ENCODE results near the gene CLINT1.
"Not testable (repeated sequence)": the region's sequence is repeated elsewhere in the genome, so short reads cannot be mapped to it uniquely, and the experiment has no call there.

The CLINT1 gene

DNA sequence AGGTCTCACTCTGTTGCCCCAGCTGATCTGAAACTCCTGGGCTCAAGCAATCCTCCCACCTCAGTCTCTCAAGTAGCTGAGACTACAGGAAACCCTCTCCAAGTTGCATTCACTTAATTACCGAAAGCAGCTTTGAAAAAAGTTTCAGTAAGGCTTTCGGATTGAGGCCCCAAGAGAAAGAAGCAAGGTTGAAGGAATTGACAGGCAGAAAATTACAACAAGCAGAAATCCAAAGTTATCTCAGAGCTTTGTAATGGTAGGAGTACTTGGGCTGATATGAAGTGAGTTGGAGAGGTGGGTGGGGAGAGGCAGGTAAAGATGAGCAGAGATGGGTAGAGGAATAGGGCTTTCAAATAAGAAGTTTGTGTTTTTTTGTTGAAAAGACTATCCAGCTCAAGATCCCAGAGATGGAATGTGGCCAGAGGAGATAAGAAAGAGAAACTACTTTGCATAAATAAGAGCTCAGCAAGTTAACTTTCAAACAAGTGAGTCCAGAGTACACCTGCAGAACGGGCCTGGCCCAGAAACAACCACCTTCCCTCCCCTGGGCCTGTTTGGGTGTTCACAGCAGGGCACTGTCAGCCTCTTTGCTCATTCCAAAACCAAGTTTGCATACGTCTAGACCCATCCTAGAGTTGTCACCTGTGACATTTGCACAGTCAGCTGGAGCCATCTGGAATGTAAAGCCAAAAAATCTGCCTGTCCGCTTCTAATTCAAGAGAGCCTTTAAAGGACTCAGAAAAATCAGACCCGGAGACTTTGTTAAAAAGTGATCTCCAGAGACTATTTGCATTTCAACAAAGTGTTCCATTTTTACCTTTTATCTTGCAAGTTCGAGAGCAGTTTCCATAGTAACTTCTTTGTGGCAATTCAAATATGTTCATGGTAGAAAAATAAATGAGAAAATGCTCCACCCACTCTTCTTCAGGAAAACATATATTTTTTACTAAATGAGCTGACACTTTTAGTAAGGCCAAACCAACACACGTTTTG is 2.2 kb upstream of the CLINT1 start:
- Histone ChIP-seq H3K9ac (ENCODE audit: low read depth, low read length) (no peak overlapping the region), H3K4me1 (ENCODE audit: insufficient read depth, low read length) (peaks cover 16% of the 10 kb centered on the region), H3K36me3 (ENCODE audit: insufficient read depth, low read depth, low read length) (peaks cover 8% of the 10 kb centered on the region; the same call in 1 of the 2 replicates), H3K27me3 (ENCODE audit: insufficient read depth, low read length) (no peaks in the 10 kb centered on the region), H3K9me3 (ENCODE audit: insufficient read depth, low read depth, low read length) (no peaks in the 10 kb centered on the region), H3K27ac (ENCODE audit: low read length) (no peak overlapping the region), H3K4me3 (ENCODE audit: low read length) (no peak overlapping the region)

GRCh38 chr5:157859227-157859575 is 256 bp upstream of the CLINT1 start:
- Histone ChIP-seq H3K4me1 (ENCODE audit: insufficient read depth, low read length) (peaks cover 19% of the 10 kb centered on the region), H3K36me3 (ENCODE audit: insufficient read depth, low read depth, low read length) (peaks cover 8% of the 10 kb centered on the region; the same call in 1 of the 2 replicates), H3K27ac (ENCODE audit: low read length) (no peak overlapping the region), H3K27me3 (ENCODE audit: insufficient read depth, low read length) (no peaks in the 10 kb centered on the region), H3K9ac (ENCODE audit: low read depth, low read length) (peak overlapping the region; percentile 18; the same call in 1 of the 2 replicates), H3K4me3 (ENCODE audit: low read length) (peak overlapping the region; percentile 99; the same call in 1 of the 2 replicates), H3K9me3 (ENCODE audit: insufficient read depth, low read depth, low read length) (no peaks in the 10 kb centered on the region)

DNA sequence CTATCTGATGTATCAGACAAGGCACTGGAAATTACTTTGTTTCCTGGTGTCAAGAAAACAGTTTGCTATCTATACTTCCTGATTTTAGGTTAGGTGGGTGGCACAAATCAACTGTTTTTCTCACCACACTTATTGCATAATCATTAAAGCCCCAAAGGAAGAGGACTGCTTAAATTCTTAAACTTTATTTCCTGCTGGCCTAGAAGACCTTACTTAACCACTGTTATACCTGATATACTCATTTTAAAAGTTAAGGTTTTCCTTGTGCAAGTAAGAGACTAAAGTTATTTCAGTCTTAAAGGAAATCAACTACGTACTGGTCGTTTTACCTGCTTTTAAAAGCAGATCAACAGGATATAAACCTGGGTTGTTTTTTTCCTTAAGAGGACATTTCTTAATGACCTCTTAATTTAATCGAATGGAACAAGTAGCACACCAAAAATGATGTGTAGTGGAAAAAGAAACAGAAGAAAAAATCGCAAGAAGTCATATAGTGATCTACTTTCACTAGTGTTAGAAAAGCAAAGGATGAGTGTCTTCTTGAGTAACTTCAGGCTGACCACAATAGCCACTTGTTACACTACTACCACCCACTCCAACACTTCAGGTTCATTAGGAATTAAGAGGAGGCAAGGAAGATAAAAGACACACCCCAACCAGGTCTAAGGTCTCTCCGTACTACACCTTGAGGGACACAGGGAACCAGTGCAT is 974 bp downstream of the CLINT1 start:
- peak overlapping the region; percentile 95 for H3K9ac ChIP-seq (ENCODE audit: low read depth, low read length)
- no peaks in the 10 kb centered on the region for H3K27me3 ChIP-seq (ENCODE audit: insufficient read depth, low read length)
- peaks cover 19% of the 10 kb centered on the region for H3K4me1 ChIP-seq (ENCODE audit: insufficient read depth, low read length)

DNA sequence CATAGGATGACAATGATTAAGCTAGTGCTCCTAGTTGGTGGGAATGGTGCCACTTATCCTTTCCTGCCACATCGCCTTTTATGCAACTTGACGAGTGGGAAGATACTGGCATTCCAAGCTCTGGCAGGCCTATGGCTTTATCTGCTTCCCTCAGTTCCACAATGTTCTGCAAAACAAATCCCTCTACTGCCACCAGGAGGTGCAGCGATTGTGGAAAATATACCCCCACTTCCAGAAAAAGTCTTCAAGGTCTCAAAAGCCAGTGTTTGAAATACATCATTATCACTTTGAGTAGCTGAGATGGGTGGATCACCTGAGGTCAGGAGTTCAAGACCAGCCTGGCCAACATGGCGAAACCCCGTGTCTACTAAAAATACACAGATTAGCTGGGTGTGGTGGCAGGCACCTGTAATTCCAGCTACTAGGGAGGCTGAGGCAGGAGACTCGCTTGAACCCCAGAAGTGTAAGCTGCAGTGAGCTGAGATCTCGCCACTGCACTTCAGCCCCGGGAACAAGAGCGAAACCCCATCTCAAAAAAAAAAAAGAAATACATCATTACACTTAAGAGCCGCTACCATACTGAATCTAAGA is 3.4 kb downstream of the CLINT1 start:
- peaks cover 8% of the 10 kb centered on the region; the same call in 1 of the 2 replicates for H3K36me3 ChIP-seq (ENCODE audit: insufficient read depth, low read depth, low read length)
- no peak overlapping the region for H3K4me3 ChIP-seq (ENCODE audit: low read length)
- peaks cover 11% of the 10 kb centered on the region for H3K4me1 ChIP-seq (ENCODE audit: insufficient read depth, low read length)
- no peaks in the 10 kb centered on the region for H3K9me3 ChIP-seq (ENCODE audit: insufficient read depth, low read depth, low read length)
- no peak overlapping the region for H3K27ac ChIP-seq (ENCODE audit: low read length)
- no peaks in the 10 kb centered on the region for H3K27me3 ChIP-seq (ENCODE audit: insufficient read depth, low read length)
- H3K9ac ChIP-seq (ENCODE audit: low read depth, low read length), result no peak overlapping the region

More for the DNA sequence above, 974 bp downstream of the CLINT1 start:
- Histone ChIP-seq H3K36me3 (ENCODE audit: insufficient read depth, low read depth, low read length) (peaks cover 8% of the 10 kb centered on the region; the same call in 1 of the 2 replicates), H3K27ac (ENCODE audit: low read length) (peak overlapping the region; percentile 79), H3K4me3 (ENCODE audit: low read length) (peak overlapping the region; percentile 99), H3K9me3 (ENCODE audit: insufficient read depth, low read depth, low read length) (no peaks in the 10 kb centered on the region)

- H3K4me1 ChIP-seq (ENCODE audit: insufficient read depth, low read length), result peaks cover 11% of the 10 kb centered on the region
- not testable (repeated sequence) for H3K27me3 ChIP-seq (ENCODE audit: insufficient read depth, low read length); H3K9ac ChIP-seq (ENCODE audit: low read depth, low read length); H3K4me3 ChIP-seq (ENCODE audit: low read length); H3K27ac ChIP-seq (ENCODE audit: low read length); H3K36me3 ChIP-seq (ENCODE audit: insufficient read depth, low read depth, low read length); H3K9me3 ChIP-seq (ENCODE audit: insufficient read depth, low read depth, low read length)
Observed at GRCh38 chr5:157853365-157853764, 5.6 kb downstream of the CLINT1 start.

GRCh38 chr5:157845914-157846598 is 12.9 kb downstream of the CLINT1 start:
- Histone ChIP-seq H3K27ac (ENCODE audit: low read length) (no peak overlapping the region), H3K4me1 (ENCODE audit: insufficient read depth, low read length) (no peaks in the 10 kb centered on the region; the same call in 1 of the 2 replicates), H3K4me3 (ENCODE audit: low read length) (no peak overlapping the region), H3K9ac (ENCODE audit: low read depth, low read length) (no peak overlapping the region), H3K36me3 (ENCODE audit: insufficient read depth, low read depth, low read length) (peaks cover 19% of the 10 kb centered on the region), H3K27me3 (ENCODE audit: insufficient read depth, low read length) (no peaks in the 10 kb centered on the region), H3K9me3 (ENCODE audit: insufficient read depth, low read depth, low read length) (no peaks in the 10 kb centered on the region)

DNA sequence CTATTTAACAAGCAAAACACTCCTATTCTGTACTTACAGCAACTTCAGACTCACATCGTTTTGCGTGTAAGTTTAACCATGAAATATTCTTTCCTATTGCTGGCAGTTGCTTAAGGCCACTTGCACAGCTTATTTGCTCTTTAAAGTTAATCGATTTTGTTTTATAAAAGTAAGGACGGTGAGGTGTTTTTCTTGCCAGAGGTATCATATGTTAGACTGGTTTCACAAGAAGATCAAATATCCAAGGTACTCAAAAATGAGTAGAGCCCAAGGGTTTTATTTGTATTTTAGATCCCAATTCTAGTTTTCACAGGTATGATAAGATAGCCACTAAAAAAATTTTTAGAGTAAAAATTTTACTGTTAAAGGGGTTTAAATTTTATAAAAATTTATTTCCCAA is 16.2 kb downstream of the CLINT1 start:
- no peak overlapping the region for H3K27ac ChIP-seq (ENCODE audit: low read length)
- no peak overlapping the region for H3K9ac ChIP-seq (ENCODE audit: low read depth, low read length)
- no peaks in the 10 kb centered on the region for H3K27me3 ChIP-seq (ENCODE audit: insufficient read depth, low read length)
- no peak overlapping the region for H3K4me3 ChIP-seq (ENCODE audit: low read length)
- H3K36me3 ChIP-seq (ENCODE audit: insufficient read depth, low read depth, low read length), result peaks cover 17% of the 10 kb centered on the region
- H3K4me1 ChIP-seq (ENCODE audit: insufficient read depth, low read length), result no peaks in the 10 kb centered on the region; the same call in 1 of the 2 replicates
- H3K9me3 ChIP-seq (ENCODE audit: insufficient read depth, low read depth, low read length), result no peaks in the 10 kb centered on the region

DNA sequence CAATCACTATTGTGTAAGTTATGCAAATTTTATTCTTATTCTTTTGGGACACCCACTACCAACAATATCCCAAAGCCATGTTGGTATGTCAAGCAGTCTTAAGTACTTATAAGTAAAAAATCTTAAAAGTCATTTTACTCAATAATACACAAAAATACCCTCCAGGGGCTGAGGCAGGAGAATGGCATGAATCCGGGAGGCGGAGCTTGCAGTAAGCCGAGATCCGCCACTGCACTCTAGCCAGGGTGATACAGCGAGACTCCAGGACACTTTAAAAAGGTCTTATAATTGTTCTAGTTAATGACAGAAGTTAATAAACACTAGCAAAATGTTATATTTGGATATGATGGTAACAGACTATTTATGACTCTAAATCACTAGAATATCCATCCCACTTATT is 16.8 kb downstream of the CLINT1 start:
- Histone ChIP-seq H3K4me1 (ENCODE audit: insufficient read depth, low read length) (no peaks in the 10 kb centered on the region; the same call in 1 of the 2 replicates), H3K9ac (ENCODE audit: low read depth, low read length) (no peak overlapping the region), H3K27ac (ENCODE audit: low read length) (no peak overlapping the region), H3K9me3 (ENCODE audit: insufficient read depth, low read depth, low read length) (no peaks in the 10 kb centered on the region), H3K27me3 (ENCODE audit: insufficient read depth, low read length) (no peaks in the 10 kb centered on the region), H3K4me3 (ENCODE audit: low read length) (no peak overlapping the region), H3K36me3 (ENCODE audit: insufficient read depth, low read depth, low read length) (peaks cover 11% of the 10 kb centered on the region)

DNA sequence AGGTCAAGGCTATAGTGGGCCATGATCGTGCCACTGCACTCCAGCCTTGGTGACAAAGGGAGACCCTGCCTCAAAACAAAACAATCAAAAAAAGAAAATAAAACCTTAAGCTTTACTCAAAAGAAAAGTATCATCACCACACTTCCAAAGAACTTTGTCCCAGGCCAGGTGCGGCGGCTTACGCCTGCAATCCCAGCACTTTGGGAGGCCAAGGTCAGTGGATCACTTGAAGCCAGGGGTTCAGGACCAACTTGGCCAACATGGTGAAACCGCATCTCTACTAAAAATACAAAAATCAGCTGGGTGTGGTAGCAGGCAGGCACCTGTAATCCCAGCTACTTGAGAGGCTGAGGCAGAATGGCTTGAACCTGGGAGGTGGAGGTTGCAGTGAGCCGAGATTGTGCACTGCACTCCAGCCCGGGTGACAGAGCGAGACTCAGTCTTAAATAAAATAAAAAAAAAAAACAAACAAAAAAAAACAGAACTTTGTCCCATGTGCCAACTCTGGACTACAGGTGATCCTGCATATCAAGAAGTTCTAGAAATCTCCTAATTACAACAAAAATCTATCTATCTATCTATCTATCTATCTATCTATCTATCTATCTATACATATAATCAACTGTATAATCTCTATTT is 19.7 kb downstream of the CLINT1 start:
- Histone ChIP-seq H3K27ac (ENCODE audit: low read length) (no peak overlapping the region), H3K4me3 (ENCODE audit: low read length) (no peak overlapping the region), H3K9ac (ENCODE audit: low read depth, low read length) (no peak overlapping the region), H3K4me1 (ENCODE audit: insufficient read depth, low read length) (no peaks in the 10 kb centered on the region; the same call in 1 of the 2 replicates), H3K36me3 (ENCODE audit: insufficient read depth, low read depth, low read length) (no peaks in the 10 kb centered on the region), H3K27me3 (ENCODE audit: insufficient read depth, low read length) (no peaks in the 10 kb centered on the region), H3K9me3 (ENCODE audit: insufficient read depth, low read depth, low read length) (no peaks in the 10 kb centered on the region)

DNA sequence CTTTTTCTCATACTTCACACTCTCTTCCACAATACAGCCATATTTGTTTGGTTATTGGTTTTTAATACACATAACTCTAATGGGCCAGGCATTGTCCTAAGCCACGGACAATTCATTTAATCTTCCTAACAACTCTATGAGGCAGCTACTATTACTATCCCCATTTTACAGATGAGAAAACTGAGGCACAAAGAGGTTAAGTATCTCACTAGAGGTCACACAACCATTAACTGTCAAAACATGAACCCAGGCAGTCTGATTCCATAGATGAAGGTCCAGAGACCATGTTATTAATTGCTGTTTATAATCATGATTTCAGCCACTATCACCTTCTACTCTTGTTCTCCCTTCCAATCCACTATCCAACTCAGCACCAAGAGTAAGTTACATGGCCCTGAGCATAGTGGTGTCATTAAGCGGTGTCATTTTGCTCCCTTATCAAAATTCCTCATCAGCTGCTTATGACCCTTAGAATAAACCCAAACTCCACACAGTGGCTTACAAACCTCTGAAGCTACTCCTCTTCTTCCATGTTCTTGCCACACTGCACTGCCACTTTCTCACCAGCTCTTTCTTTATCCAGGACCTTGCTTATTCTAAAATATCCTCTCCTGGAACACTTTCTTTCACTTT is 22.7 kb downstream of the CLINT1 start:
- no peaks in the 10 kb centered on the region for H3K4me1 ChIP-seq (ENCODE audit: insufficient read depth, low read length)
- no peak overlapping the region for H3K4me3 ChIP-seq (ENCODE audit: low read length)
- H3K27me3 ChIP-seq (ENCODE audit: insufficient read depth, low read length), result no peaks in the 10 kb centered on the region
- H3K36me3 ChIP-seq (ENCODE audit: insufficient read depth, low read depth, low read length), result no peaks in the 10 kb centered on the region
- H3K9me3 ChIP-seq (ENCODE audit: insufficient read depth, low read depth, low read length), result no peaks in the 10 kb centered on the region
- H3K9ac ChIP-seq (ENCODE audit: low read depth, low read length), result no peak overlapping the region
- no peak overlapping the region for H3K27ac ChIP-seq (ENCODE audit: low read length)
